Measurements from ENCODE around the gene STARD9. TPM values are rescaled to one million over a fixed set of nuclear protein-coding genes. Genes with fewer than 3 reads are reported as not detected.
"Not testable (repeated sequence)": the region's sequence is repeated elsewhere in the genome, so short reads cannot be mapped to it uniquely, and the experiment has no call there.

STARD9 gene
- total and polyA plus RNA-seq, 10 of the 15 experiments (the other 5 are each of a cell fraction or from before 2014, with no cell fraction given) = 0.58 to 11.5 (median 6.1) TPM

- no peak for ATAC-seq
- DNase-seq (ENCODE audit: low read depth, low spot score) = no peak
- ChIA-PET RAD21 (ENCODE audit: unreplicated experiment) (no interaction called here), POLR2A (interaction anchor here (0.6 to 2.1 kb wide), 8 partner anchors 9 to 1269 kb away, joined by 3 to 7 read pairs (median 3); no protein-coding TSS in a partner anchor), CTCF (no interaction called here), SMC1A (ENCODE audit: uncharacterized antibody, unreplicated experiment) (interaction anchor here (1.0 to 1.5 kb wide), 4 partner anchors 8 to 43 kb away, joined by 3 to 4 read pairs (median 4); no protein-coding TSS in a partner anchor)
- no peak for FAIRE-seq
- Histone ChIP-seq H3K9me3 (replicated peaks; ENCODE audit: control insufficient read depth, insufficient read depth, low read length) (no peaks in the 10 kb centered on the region), H3K36me3 (ENCODE audit: control insufficient read depth in 2 of 2, insufficient read depth in 2 of 2, low read length in 1 of 2) (no peaks in the 10 kb centered on the region; a peak in 1 of 4 replicates), H2AFZ (ENCODE audit: control insufficient read depth, low read depth, low read length) (no peak overlapping the region), H3K27ac (ENCODE audit: control insufficient read depth, insufficient read depth) (no peak overlapping the region), H4K20me1 (ENCODE audit: control insufficient read depth, insufficient read depth) (no peaks in the 10 kb centered on the region), H3K4me3 (no peak overlapping the region), H3K9ac (ENCODE audit: control insufficient read depth, insufficient read depth, low read length) (no peak overlapping the region), H3K27me3 (replicated peaks in 1 of 2; ENCODE audit: control insufficient read depth in 2 of 2, insufficient read depth in 2 of 2, low read length in 1 of 2) (no peaks in the 10 kb centered on the region), H3K79me2 (ENCODE audit: control insufficient read depth, insufficient read depth, low read length) (peaks cover 56% of the 10 kb centered on the region), H3K4me1 (ENCODE audit: control insufficient read depth, insufficient read depth, low read length) (no peaks in the 10 kb centered on the region), H3K4me2 (ENCODE audit: control insufficient read depth, insufficient read depth) (0 out of 2 replicates have a peak overlapping the region, but pooled peaks have one; percentile 15)
- intact Hi-C loops (cut with micrococcal nuclease; ENCODE audit: unreplicated experiment) (no loop called here), in situ Hi-C loops (cut with MboI) (no loop called here)
- 95% methylated on average over 1 of the region's 1 CpG for WGBS (ENCODE audit: insufficient coverage, insufficient replicate concordance, low lambda C conversion rate, missing lambda C conversion rate)
- TF ChIP-seq ETV6 (conservative IDR thresholded peaks at IDR 0.05 in 1 of 2, IDR thresholded peaks at IDR 0.05 in 1 of 2; ENCODE audit: borderline replicate concordance in 1 of 2, low read depth in 1 of 2) (no peak), NBN (IDR thresholded peaks at IDR 0.05) (no peak), RAD21 (IDR thresholded peaks at IDR 0.05; ENCODE audit: insufficient read depth, low read depth, low read length) (no peak), ZNF384 (IDR thresholded peaks at IDR 0.05; ENCODE audit: borderline replicate concordance, low read depth, low read length) (no peak), IKZF2 (IDR thresholded peaks at IDR 0.05) (no peak), RELA (IDR thresholded peaks at IDR 0.05; ENCODE audit: borderline replicate concordance, partially characterized antibody) (no peak), RBBP5 (conservative IDR thresholded peaks at IDR 0.05) (no peak), STAT3 (IDR thresholded peaks at IDR 0.05; ENCODE audit: low read depth, low read length) (no peak), KDM1A (IDR thresholded peaks at IDR 0.05; ENCODE audit: borderline replicate concordance) (no peak), SMARCA5 (IDR thresholded peaks at IDR 0.05) (no peak), HCFC1 (IDR thresholded peaks at IDR 0.05; ENCODE audit: low read length) (no peak), EZH2 (IDR thresholded peaks at IDR 0.05; ENCODE audit: borderline replicate concordance, control insufficient read depth, low read depth, low read length) (no peak), NR2F1 (conservative IDR thresholded peaks at IDR 0.05) (no peak), CBFB (IDR thresholded peaks at IDR 0.05; ENCODE audit: low read depth) (no peak), TCF3 (IDR thresholded peaks at IDR 0.05; ENCODE audit: borderline replicate concordance, insufficient read depth, low read depth, low read length) (no peak), RAD51 (IDR thresholded peaks at IDR 0.05) (no peak)
- BruUV-seq (replicated peaks) = no TSS peak
Measured at GRCh38 chr15:42553554-42553953, 21.9 kb upstream of the STARD9 start.

DNA sequence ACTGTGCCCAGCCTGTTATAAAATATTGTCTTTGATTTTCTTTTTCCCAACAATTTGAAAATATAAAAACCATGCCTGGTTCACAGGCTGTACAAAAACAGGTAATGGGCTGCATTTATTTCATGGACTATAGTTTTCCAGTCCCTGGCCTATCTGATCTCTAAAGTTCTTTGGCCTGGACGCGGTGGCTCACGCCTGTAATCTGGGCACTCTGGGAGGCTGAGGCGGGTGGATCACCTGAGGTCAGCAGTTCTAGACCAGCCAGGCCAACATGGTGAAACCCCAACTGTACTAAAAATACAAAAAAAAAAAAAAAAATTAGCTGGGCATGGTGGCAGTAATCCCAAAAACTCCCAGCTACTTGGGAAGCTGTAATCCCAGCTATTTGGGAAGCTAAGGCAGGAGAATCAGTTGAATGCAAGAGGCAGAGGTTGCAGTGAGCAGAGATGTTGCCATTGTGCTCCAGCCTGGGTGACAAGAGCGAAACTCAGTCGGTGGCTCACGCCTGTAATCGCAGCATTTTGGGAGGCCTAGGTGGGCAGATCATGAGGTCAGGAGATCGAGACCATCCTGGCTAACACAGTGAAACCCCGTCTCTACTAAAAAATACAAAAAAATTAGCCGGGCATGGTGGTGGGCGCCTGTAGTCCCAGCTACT is 18.7 kb upstream of the STARD9 start:
- H3K4me3 ChIP-seq; H3K36me3 ChIP-seq (ENCODE audit: control insufficient read depth in 2 of 2, insufficient read depth in 2 of 2, low read length in 1 of 2); intact Hi-C loops (cut with micrococcal nuclease; ENCODE audit: unreplicated experiment); SMC1A ChIA-PET (ENCODE audit: uncharacterized antibody, unreplicated experiment); H2AFZ ChIP-seq (ENCODE audit: control insufficient read depth, low read depth, low read length); BruUV-seq (replicated peaks); H3K9ac ChIP-seq (ENCODE audit: control insufficient read depth, insufficient read depth, low read length); DNase-seq (ENCODE audit: low read depth, low spot score); H3K27ac ChIP-seq (ENCODE audit: control insufficient read depth, insufficient read depth); in situ Hi-C loops (cut with MboI); H3K9me3 ChIP-seq (replicated peaks; ENCODE audit: control insufficient read depth, insufficient read depth, low read length); H3K4me1 ChIP-seq (ENCODE audit: control insufficient read depth, insufficient read depth, low read length); POLR2A ChIA-PET; H4K20me1 ChIP-seq (ENCODE audit: control insufficient read depth, insufficient read depth); H3K4me2 ChIP-seq (ENCODE audit: control insufficient read depth, insufficient read depth); FAIRE-seq; H3K27me3 ChIP-seq (replicated peaks in 1 of 2; ENCODE audit: control insufficient read depth in 2 of 2, insufficient read depth in 2 of 2, low read length in 1 of 2); ATAC-seq: not testable (repeated sequence)
- RAD21 ChIA-PET (ENCODE audit: unreplicated experiment) = interaction anchor here (0.9 kb wide), 1 partner anchor 52 kb away, joined by 3 read pairs; no protein-coding TSS in a partner anchor
- WGBS (ENCODE audit: insufficient coverage, insufficient replicate concordance, low lambda C conversion rate, missing lambda C conversion rate) = 98% methylated on average over 12 of the region's 12 CpGs
- CTCF ChIA-PET = interaction anchor here (1.4 kb wide), 1 partner anchor 9 kb away, joined by 4 read pairs; no protein-coding TSS in a partner anchor
- H3K79me2 ChIP-seq (ENCODE audit: control insufficient read depth, insufficient read depth, low read length) = peaks cover 30% of the 10 kb centered on the region

All from GM12878 (cell line).